ENCODE measurements around the gene MRPL46. TPM values are rescaled to one million over a fixed set of nuclear protein-coding genes. Genes with fewer than 3 reads are reported as not detected.

MRPL46 gene
- total and polyA plus RNA-seq, 9 donors, result 12.1 to 33.7 (median 21.3) TPM

DNA sequence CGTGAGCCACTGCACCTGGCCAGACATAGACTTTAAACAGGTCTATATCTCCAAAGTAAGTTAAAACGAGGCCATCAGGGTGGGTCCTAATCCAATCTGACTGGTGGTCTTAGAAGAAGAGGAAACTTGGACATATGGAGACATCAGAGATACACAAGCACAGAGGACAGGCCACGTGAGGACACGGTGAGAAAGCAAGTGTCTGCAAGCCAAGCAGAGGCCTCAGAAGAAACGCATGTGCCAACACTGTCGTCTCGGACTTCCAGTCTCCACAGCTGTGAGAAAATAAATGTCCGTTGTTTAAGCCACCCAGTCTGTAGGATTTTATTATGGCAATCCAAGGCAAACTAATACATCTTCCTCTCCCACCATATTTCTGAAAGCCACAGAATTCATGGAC is 43.9 kb downstream of the MRPL46 start:
- H3K27ac ChIP-seq, result no peak overlapping the region
- no peaks in the 10 kb centered on the region for H3K9me3 ChIP-seq
- H3K4me1 ChIP-seq (ENCODE audit: insufficient read depth), result no peaks in the 10 kb centered on the region
- no peak overlapping the region for H3K4me3 ChIP-seq
- WGBS, 3 donors, result 78 to 84% (median 84%) methylated on average over 8 of the region's 8 CpGs
- H3K36me3 ChIP-seq, result no peaks in the 10 kb centered on the region
- intact Hi-C loops (cut with DNase I), result no loop called here
- no peak for DNase-seq
- TF ChIP-seq EP300 (IDR thresholded peaks at IDR 0.05), result no peak
- no peaks in the 10 kb centered on the region for H3K27me3 ChIP-seq

DNA sequence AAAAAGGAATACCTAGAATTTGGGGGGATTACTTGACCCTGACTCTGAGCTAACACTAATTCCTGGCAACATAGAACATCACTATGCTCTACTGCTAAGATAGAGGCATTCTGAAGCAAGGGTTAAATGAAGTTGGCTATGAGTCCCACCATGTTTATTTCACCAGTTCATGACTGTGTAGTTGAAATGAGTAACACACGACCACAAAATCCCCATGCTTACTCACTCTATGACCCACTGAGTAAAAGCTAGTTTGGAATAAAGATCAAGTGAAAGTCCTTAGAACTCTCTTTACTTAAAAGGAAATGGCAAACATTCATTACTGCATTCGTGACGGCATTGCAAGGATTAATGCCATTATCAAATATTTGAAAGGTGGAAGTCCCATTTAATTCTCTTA is 47.4 kb downstream of the MRPL46 start:
- Histone ChIP-seq H3K27me3 (no peaks in the 10 kb centered on the region), H3K4me3 (no peak overlapping the region), H3K27ac (no peak overlapping the region), H3K36me3 (no peaks in the 10 kb centered on the region), H3K4me1 (ENCODE audit: insufficient read depth) (no peaks in the 10 kb centered on the region), H3K9me3 (no peaks in the 10 kb centered on the region)
- no peak for DNase-seq
- intact Hi-C loops (cut with DNase I), result no loop called here
- TF ChIP-seq EP300 (IDR thresholded peaks at IDR 0.05) (no peak), POLR2A (IDR thresholded peaks at IDR 0.05) (no peak)
- TF ChIP-seq, protein P1, sequence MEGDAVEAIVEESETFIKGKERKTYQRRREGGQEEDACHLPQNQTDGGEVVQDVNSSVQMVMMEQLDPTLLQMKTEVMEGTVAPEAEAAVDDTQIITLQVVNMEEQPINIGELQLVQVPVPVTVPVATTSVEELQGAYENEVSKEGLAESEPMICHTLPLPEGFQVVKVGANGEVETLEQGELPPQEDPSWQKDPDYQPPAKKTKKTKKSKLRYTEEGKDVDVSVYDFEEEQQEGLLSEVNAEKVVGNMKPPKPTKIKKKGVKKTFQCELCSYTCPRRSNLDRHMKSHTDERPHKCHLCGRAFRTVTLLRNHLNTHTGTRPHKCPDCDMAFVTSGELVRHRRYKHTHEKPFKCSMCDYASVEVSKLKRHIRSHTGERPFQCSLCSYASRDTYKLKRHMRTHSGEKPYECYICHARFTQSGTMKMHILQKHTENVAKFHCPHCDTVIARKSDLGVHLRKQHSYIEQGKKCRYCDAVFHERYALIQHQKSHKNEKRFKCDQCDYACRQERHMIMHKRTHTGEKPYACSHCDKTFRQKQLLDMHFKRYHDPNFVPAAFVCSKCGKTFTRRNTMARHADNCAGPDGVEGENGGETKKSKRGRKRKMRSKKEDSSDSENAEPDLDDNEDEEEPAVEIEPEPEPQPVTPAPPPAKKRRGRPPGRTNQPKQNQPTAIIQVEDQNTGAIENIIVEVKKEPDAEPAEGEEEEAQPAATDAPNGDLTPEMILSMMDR (IDR thresholded peaks at IDR 0.05), result no peak
- 58 to 66% (median 59%) methylated on average over 3 of the region's 3 CpGs for WGBS, 3 donors

Other genes starting within 250 kb of the MRPL46 start
- 1 to 10 TPM in 5 of 7 donors, under 1 TPM in 2; 0.77 to 4.7 (median 2.7) TPM for gene NTRK3, start 210.6 kb downstream of the MRPL46 start, total RNA-seq
- 10 to 100 TPM in 1 of 2 donors, 1 to 10 TPM in 1; 2.6 to 14.6 TPM for gene NTRK3, start 210.6 kb downstream of the MRPL46 start, polyA plus RNA-seq
- gene MRPS11, start 320 bp upstream of the MRPL46 start, total RNA-seq, result 10 to 100 TPM in 6 of 7 donors, 1 to 10 TPM in 1; 8.3 to 26.9 (median 21.4) TPM
- gene MRPS11, start 320 bp upstream of the MRPL46 start, polyA plus RNA-seq, result 10 to 100 TPM; 21.7 to 32.4 TPM
- gene DET1, start 79.3 kb upstream of the MRPL46 start, total RNA-seq, result 10 to 100 TPM in 6 of 7 donors, 1 to 10 TPM in 1; 10.0 to 22.8 (median 17.6) TPM
- gene DET1, start 79.3 kb upstream of the MRPL46 start, polyA plus RNA-seq, result 10 to 100 TPM; 11.4 to 14.0 TPM
- 10 to 100 TPM; 11.3 to 27.1 (median 16.9) TPM for gene AEN, start 154.0 kb upstream of the MRPL46 start, total RNA-seq
- gene AEN, start 154.0 kb upstream of the MRPL46 start, polyA plus RNA-seq, result 1 to 10 TPM; 6.9 to 8.0 TPM
- gene ISG20, start 171.6 kb upstream of the MRPL46 start, total RNA-seq, result 10 to 100 TPM in 6 of 7 donors, 1 to 10 TPM in 1; 7.2 to 58.6 (median 19.4) TPM
- 10 to 100 TPM in 1 of 2 donors, under 1 TPM in 1; 0.88 to 11.5 TPM for gene ISG20, start 171.6 kb upstream of the MRPL46 start, polyA plus RNA-seq